HG03558 (cell line): ENCODE results near the gene CST9.
"Not testable (repeated sequence)": the region's sequence is repeated elsewhere in the genome, so short reads cannot be mapped to it uniquely, and the experiment has no call there.

Experiments
- ATAC-seq: cut with Tn5 transposase; IDR thresholded peaks from one replicate; pipeline ENCODE4 v1.9.1; 2021; ENCODE audit warnings: moderate number of reproducible peaks; ENCODE audit not compliant: unreplicated experiment; ENCODE audit errors: extremely low read depth

The CST9 gene

GRCh38 chr20:23638309-23638708 is 32.6 kb upstream of the CST9 start:
- no peak for ATAC-seq

- ATAC-seq, result no peak
These were observed 31.8 kb upstream of the CST9 start, which contains the start of gene CST3 for GRCh38 chr20:23637282-23638221. TSS of gene CST3 (minus strand) at chr20:23637955. CDS start at chr20:23637862, 93 bp downstream.

GRCh38 chr20:23636908-23637281 is 31.2 kb upstream of the CST9 start:
- ATAC-seq, result no peak

GRCh38 chr20:23636182-23636907 is 30.6 kb upstream of the CST9 start:
- ATAC-seq, result no peak

- ATAC-seq, result not testable (repeated sequence)
These were observed 30.0 kb upstream of the CST9 start for GRCh38 chr20:23635768-23636090.

GRCh38 chr20:23634985-23635767 is 29.5 kb upstream of the CST9 start:
- ATAC-seq, result no peak

GRCh38 chr20:23634044-23634801 is 28.5 kb upstream of the CST9 start:
- ATAC-seq, result no peak

GRCh38 chr20:23632711-23633573 is 27.2 kb upstream of the CST9 start:
- ATAC-seq, result no peak

GRCh38 chr20:23631981-23632710 is 26.4 kb upstream of the CST9 start:
- no peak for ATAC-seq

GRCh38 chr20:23631226-23631822 is 25.6 kb upstream of the CST9 start:
- ATAC-seq, result no peak

GRCh38 chr20:23630392-23630849 is 24.7 kb upstream of the CST9 start:
- no peak for ATAC-seq

GRCh38 chr20:23629542-23630391 is 24.1 kb upstream of the CST9 start:
- no peak for ATAC-seq

- no peak for ATAC-seq
These were observed 23.4 kb upstream of the CST9 start for GRCh38 chr20:23629017-23629541.

GRCh38 chr20:23628402-23629016 is 22.8 kb upstream of the CST9 start:
- ATAC-seq, result no peak

- no peak for ATAC-seq
These were observed 21.8 kb upstream of the CST9 start for GRCh38 chr20:23627501-23627900.

- no peak for ATAC-seq
These were observed 20.4 kb upstream of the CST9 start for GRCh38 chr20:23626040-23626620.
